ENCODE measurements around the gene ERVH48-1.
A peak's percentile ranks its signal among the peaks of the same experiment; 100 is the strongest.
"Not testable (repeated sequence)": the region's sequence is repeated elsewhere in the genome, so short reads cannot be mapped to it uniquely, and the experiment has no call there.

ERVH48-1 gene

GRCh38 chr21:42906233-42906632 is 19.2 kb downstream of the ERVH48-1 start:
- DNase-seq (ENCODE audit: low read depth): no peak

GRCh38 chr21:42905195-42905594 is 20.2 kb downstream of the ERVH48-1 start:
- no peak for DNase-seq (ENCODE audit: low read depth)

- no peak for DNase-seq (ENCODE audit: low read depth)
These were observed 21.6 kb downstream of the ERVH48-1 start for GRCh38 chr21:42903817-42904216.

- no peak for DNase-seq (ENCODE audit: low read depth)
These were observed 25.0 kb downstream of the ERVH48-1 start for GRCh38 chr21:42900446-42900845.

GRCh38 chr21:42892931-42893755 is 32.3 kb downstream of the ERVH48-1 start, which contains the start of gene NDUFV3:
Gene NDUFV3, plus strand, starts transcription at chr21:42893309. Its CDS starts 25 bp downstream, at chr21:42893334.
- DNase-seq (ENCODE audit: low read depth): peak; percentile 96

GRCh38 chr21:42892582-42892930 is 32.9 kb downstream of the ERVH48-1 start:
- DNase-seq (ENCODE audit: low read depth): no peak

GRCh38 chr21:42887326-42887725 is 38.1 kb downstream of the ERVH48-1 start:
- no peak for DNase-seq (ENCODE audit: low read depth)

GRCh38 chr21:42883921-42884320 is 41.5 kb downstream of the ERVH48-1 start:
- DNase-seq (ENCODE audit: low read depth): no peak

GRCh38 chr21:42880352-42880751 is 45.1 kb downstream of the ERVH48-1 start:
- DNase-seq (ENCODE audit: low read depth): no peak

GRCh38 chr21:42878993-42879787 is 46.2 kb downstream of the ERVH48-1 start, which contains the start of gene WDR4:
Gene WDR4, minus strand, starts transcription at chr21:42879539. Its CDS starts 44 bp downstream, at chr21:42879495.
- peak; percentile 94 for DNase-seq (ENCODE audit: low read depth)

- DNase-seq (ENCODE audit: low read depth): no peak
These were observed 46.8 kb downstream of the ERVH48-1 start for GRCh38 chr21:42878678-42878992.

GRCh38 chr21:42875811-42876210 is 49.6 kb downstream of the ERVH48-1 start:
- not testable (repeated sequence) for DNase-seq (ENCODE audit: low read depth)

GRCh38 chr21:42873096-42873495 is 52.3 kb downstream of the ERVH48-1 start:
- no peak for DNase-seq (ENCODE audit: low read depth)

GRCh38 chr21:42868196-42868595 is 57.2 kb downstream of the ERVH48-1 start:
- DNase-seq (ENCODE audit: low read depth): no peak
